ENCODE measurements around the gene ZNF556.

Gene ZNF556

GRCh38 chr19:2867025-2867991 is at the start of gene ZNF556:
Gene ZNF556 (plus strand): TSS chr19:2867335. CDS start chr19:2867422, 87 bp downstream.
- DNase-seq (ENCODE audit: low spot score) (peak; percentile 24), FAIRE-seq (no peak)

DNA sequence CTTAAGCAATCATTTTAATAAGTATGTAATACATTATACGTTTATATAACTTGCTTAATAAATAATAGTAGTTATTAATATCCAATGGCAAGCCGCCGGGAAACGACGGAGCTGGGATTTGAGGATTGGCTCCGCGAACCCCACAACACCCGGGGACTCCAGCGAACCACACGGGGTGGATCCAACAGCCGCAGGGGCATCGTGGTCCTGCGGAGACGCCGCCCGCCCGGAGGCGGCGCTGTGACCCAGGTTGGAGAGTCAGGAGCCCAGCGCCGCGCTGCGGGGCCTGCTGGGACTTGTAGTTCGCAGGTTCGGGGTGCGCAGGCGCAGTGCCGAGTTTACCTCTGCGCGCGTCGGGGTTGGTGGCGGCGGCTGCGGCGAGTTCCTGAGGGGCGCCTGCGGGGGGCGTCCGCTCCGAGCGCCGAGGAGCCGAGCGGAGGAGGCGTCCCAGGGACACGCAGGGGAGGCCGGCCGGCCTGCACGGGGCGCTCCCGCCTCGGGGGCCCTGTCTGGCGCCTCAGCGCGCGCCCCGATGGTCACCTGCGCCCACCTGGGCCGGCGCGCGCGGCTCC is 47.5 kb upstream of the ZNF556 start, which contains the start of gene ZNF554:
Gene ZNF554, plus strand, starts transcription at position 329 of the 572 bp plus-strand sequence. Its CDS starts 204 bp downstream, at position 533.
- FAIRE-seq (peak; percentile 23), DNase-seq (ENCODE audit: low spot score) (peak; percentile 83)

- DNase-seq (ENCODE audit: low spot score): no peak
- FAIRE-seq: no peak
Measured at GRCh38 chr19:2820112-2820702, 46.9 kb upstream of the ZNF556 start.

DNA sequence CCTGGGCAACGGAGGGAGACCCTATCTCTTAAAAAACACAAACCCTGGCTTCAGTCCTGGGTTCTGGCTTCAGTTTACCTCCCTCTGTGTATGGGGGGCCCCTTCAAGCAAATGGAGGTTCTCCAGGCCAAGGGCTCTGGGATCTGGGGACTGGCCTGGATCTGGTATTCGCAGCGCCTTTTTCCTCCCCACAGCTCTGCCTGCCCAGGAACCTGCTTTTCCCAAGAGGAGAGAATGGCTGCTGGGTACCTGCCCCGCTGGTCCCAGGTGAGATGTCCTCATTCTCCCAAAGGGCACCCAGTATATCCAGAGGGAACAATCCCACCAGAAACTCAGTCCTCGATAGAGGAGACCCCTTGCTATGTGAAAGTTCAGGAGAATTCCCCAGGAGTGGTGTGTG is 44.3 kb upstream of the ZNF556 start:
- DNase-seq (ENCODE audit: low spot score) (no peak), FAIRE-seq (no peak)

GRCh38 chr19:2823646-2824045 is 43.5 kb upstream of the ZNF556 start:
- FAIRE-seq (no peak), DNase-seq (ENCODE audit: low spot score) (no peak)

- no peak for FAIRE-seq
- no peak for DNase-seq (ENCODE audit: low spot score)
Measured at GRCh38 chr19:2824129-2824528, 43.0 kb upstream of the ZNF556 start.

DNA sequence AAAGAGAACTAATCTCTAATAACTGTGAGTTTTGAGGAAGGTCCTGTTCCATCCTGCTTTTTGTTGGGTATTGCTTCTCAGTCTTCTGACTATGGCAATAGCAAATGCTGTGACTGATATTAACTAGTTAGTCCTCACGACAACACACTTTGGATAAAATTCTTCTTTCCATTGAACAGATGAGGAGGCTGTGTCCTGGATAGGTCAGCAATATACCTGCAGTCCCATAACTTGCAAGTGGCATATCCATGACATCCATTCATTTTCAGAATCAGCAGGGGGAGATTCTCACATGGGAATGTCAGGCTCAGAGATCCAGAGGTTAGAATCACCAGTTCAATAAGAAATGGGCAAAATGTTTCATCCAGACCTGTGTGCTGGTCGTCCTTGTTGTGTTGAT is 40.1 kb upstream of the ZNF556 start:
- FAIRE-seq (no peak), DNase-seq (ENCODE audit: low spot score) (no peak)

DNA sequence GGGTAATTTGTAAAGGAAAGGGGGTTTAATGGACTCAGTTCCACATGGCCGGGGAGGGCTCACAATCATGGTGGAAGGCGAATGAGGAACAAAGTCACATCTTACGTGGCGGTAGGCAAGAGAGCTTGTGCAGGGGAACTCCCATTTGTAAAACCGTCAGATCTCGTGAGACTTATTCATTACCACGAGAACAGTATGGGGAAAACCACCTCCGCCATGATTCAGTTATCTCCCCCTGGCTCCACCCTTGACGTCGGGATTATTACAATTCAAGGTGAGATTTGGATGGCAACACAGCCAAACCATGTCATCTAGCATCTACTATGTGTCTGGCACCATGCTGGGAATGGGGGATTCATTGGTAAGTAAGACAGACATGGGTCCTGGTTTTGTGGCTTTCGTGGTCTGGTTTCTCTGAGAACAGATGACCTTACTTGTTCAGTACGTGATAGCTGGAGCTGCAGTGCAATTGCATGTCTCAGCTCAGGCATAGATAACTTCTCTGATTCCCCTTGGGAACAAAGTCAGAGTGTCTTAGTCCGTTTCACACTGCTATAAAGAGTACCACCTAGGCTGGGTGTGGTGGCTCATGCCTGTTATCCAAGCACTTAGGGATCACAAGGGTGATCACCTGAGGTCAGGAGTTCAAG is 39.2 kb upstream of the ZNF556 start:
- peak; percentile 14 for DNase-seq (ENCODE audit: low spot score)
- no peak for FAIRE-seq

DNA sequence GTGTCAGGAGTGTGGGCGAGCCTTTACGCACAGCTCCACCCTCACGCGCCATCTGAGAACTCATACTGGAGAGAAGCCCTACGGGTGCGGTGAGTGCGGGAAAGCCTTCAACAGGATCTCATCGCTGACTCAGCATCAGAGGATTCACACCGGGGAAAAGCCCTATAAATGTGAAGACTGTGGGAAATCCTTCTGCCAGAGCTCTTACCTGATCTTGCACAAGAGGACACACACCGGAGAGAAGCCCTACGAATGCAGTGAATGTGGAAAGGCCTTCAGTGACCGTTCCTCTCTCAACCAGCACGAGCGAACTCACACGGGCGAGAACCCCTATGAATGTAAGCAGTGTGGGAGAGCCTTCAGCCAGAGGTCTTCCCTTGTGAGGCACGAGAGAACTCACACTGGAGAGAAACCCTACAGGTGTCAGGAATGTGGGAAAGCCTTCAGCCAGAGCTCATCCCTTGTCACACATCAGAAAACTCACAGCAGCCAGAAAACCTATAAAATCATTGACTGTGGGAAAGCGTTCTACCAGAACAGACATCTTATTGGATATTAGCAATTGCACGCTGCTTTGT is 32.8 kb upstream of the ZNF556 start:
- FAIRE-seq: no peak

GRCh38 chr19:2837430-2837829 is 29.7 kb upstream of the ZNF556 start:
- DNase-seq (ENCODE audit: low spot score) (no peak), FAIRE-seq (no peak)

More for the DNA sequence above, 32.8 kb upstream of the ZNF556 start:
- no peak for DNase-seq (ENCODE audit: low spot score)

DNA sequence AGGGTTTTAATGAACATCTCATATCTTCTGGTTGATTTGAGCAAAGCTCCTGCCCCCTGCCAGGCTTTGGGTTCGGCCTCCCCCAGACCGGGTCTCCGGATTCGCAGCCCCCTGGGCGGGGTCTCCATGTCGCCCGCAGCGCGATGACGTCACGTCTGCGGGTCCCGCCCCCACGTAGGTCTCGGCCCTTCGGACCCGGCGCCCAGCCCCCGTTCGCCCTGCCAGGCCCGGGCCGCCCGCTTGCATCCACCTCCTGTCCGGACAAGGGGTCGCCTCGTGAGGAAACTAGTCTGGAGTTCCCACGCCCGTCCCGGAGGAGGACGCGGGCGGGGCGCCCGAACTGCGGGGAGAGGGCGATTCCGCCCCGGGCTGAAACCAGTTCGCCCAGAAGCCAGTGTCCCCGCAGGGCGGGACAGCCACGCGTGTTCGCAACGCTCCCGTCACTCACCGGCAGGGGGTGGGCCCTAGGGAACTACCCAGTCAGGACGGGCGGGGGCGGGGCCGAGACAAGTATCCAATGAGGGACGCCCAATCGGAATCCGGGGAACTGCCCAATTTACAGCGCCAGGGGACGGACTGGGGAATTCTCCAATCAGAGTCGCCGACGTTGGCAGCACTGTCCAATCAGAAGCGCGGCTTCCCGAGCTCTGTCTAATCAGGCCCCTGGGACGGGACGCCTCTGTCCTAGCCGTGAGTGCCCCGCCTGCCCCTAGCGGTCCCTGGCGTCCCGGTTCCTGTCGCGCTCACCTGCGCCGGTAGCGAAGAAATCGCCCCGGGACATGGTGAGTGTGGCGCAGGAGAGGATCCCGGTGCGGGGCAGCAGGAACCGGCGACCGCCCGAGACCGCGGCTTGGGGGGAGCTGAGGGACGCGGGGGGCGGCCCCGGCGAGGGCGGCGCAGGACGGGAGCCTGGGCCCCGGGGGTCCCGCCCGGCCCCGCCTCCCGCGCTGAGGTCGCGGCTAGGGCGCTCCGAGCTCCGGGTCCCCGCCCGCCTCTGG is 26.0 kb upstream of the ZNF556 start, which contains the start of gene ZNF555:
Gene ZNF555, plus strand, starts transcription at position 682 of the 998 bp plus-strand sequence. Its CDS starts 98 bp downstream, at position 780.
- FAIRE-seq: peak; percentile 91

DNA sequence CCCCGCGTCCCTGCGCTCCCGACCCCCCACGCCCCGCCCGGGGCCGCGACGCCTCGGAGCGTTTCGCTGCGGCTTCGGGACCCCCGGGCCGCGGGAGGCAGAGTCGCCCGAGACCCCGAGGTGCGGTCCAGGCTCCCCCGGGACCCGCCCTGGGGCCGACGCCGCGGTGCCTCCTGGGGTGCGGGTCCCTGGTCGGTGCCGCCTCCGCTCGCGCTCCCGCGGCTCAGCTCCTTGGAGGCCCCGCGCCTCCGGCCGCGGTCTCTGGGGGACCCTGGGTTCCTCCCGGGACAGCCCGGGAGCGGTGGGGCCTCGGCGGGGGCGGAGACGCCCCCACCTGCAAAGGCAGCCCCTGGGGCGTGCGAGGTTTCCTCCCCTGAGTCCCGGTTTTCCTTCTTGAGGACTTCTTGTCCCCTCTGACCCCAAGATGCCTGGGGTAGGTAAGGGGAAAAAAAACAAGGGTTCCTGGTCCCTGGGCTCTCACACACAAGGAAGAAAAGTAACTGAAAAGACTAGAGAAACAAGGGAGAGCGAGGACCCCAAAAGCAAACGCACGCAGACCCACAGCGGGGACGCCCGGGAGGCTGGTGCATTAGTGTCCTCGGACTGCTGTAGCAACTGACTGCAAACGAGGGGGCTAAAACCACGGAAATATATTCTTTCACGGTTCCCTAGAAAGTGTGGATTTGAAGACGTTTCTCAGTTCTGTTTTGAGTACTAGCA is 25.1 kb upstream of the ZNF556 start:
- DNase-seq (ENCODE audit: low spot score) (no peak), FAIRE-seq (no peak)

More for the DNA sequence above, 26.0 kb upstream of the ZNF556 start, which contains the start of gene ZNF555:
- peak; percentile 97 for DNase-seq (ENCODE audit: low spot score)

GRCh38 chr19:2845107-2845506 is 22.0 kb upstream of the ZNF556 start:
- DNase-seq (ENCODE audit: low spot score) (no peak), FAIRE-seq (no peak)

DNA sequence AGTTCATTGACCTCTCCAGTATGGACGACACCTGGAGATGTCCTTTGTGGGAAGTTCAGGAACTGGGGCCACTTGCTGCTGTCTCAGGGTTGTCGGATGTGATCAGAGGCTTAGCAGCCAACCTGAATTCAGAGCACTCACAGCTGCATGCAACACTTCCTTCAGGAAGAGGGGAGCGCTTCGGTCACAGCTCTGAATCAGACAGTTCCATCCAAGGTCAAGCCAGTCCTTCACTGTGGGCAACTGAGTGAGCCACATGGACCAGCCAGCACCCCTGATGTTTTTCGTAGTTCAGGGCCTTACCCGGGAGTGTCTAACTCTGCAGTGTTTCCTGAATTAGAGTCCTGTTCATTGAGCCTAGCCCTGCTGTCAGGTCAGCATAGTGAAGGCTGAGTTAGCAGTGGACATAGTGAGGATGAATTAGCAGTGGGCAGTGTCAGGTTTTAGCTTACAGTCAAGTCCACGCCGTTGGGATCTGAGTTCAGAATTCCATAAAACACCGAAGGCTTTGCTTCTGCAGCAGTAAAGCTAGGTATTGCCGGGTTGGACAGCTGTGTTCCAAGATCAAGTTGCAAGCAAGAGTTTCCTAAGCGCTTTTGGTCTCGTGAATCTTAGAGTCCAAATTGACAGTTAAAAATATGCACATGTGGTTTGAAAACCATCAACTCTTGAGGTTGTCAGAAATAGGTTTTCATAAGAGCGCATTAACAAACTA is 20.8 kb upstream of the ZNF556 start:
- DNase-seq (ENCODE audit: low spot score) (no peak), FAIRE-seq (no peak)

DNA sequence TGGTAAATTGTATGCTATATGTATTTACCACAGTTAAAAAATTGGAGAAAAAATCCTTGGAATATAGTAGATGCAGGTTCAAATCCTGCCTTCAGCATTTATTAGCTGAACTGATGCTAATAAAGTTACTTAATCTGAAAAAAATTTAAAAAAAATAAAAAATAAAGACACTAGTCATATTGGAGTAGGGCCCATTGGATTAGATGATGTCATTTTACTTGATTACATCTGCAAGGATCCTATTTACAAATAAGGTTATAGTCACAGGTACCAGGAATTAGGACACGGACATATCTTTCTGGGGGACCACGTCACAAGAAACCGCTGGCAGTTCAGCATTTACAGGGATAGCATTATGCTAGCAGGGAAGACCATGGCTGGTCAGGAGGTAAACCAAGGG is 19.6 kb upstream of the ZNF556 start:
- FAIRE-seq (no peak), DNase-seq (ENCODE audit: low spot score) (no peak)

GRCh38 chr19:2848616-2849015 is 18.5 kb upstream of the ZNF556 start:
- no peak for DNase-seq (ENCODE audit: low spot score)
- no peak for FAIRE-seq

GRCh38 chr19:2850256-2850925 is 16.7 kb upstream of the ZNF556 start:
- no peak for DNase-seq (ENCODE audit: low spot score)
- no peak for FAIRE-seq

DNA sequence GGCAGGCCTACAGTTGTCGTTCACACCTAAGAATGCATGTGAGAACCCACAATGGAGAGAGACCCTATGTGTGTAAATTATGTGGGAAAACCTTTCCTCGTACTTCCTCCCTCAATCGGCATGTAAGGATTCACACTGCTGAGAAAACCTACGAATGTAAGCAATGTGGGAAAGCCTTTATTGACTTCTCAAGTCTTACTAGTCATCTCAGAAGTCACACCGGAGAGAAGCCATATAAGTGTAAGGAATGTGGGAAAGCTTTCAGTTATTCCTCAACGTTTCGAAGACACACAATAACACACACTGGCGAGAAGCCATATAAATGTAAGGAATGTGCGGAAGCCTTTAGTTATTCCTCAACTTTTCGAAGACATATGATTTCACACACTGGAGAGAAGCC is 14.5 kb upstream of the ZNF556 start:
- DNase-seq (ENCODE audit: low spot score) (no peak), FAIRE-seq (no peak)
